SHP77 (cell line): ENCODE data around the gene TCERG1L.
"Not testable (repeated sequence)": the region's sequence is repeated elsewhere in the genome, so short reads cannot be mapped to it uniquely, and the experiment has no call there.

ENCODE experiments used
- DNase-seq, 2 experiments: peaks; one replicate each; lab custom pipeline; 2025; lab: John Stamatoyannopoulos, UW

The TCERG1L gene

DNA sequence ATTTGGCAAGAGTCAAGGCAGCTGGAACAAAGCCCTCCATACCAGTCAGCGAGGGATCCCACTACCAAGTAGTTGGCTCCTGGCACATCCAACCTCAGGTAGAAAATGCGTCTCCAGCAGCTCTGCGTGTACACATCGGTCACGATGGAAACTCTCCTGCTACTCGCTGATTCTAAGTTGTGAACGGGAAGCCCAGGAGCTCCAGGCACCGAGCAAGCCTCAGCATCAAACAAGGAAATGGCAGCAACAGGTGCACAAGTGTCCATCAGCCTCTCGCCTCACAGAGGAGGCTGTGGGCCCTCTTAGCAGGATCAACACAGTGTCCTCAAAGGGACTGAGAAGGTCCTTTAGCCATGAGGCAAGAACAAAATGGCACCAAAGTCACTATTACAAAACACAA, 127.0 kb downstream of the TCERG1L start:
- DNase-seq, result no peak

- no peak for DNase-seq
Observed at GRCh38 chr10:131183546-131184045, 127.9 kb downstream of the TCERG1L start.

GRCh38 chr10:131181456-131181855, 130.1 kb downstream of the TCERG1L start:
- no peak for DNase-seq

- DNase-seq, result no peak
Observed at GRCh38 chr10:131180740-131181415, 130.6 kb downstream of the TCERG1L start.

GRCh38 chr10:131180086-131180485, 131.4 kb downstream of the TCERG1L start:
- no peak for DNase-seq

GRCh38 chr10:131179361-131179760, 132.2 kb downstream of the TCERG1L start:
- no peak for DNase-seq

GRCh38 chr10:131178521-131179331, 132.8 kb downstream of the TCERG1L start:
- DNase-seq, result no peak

DNA sequence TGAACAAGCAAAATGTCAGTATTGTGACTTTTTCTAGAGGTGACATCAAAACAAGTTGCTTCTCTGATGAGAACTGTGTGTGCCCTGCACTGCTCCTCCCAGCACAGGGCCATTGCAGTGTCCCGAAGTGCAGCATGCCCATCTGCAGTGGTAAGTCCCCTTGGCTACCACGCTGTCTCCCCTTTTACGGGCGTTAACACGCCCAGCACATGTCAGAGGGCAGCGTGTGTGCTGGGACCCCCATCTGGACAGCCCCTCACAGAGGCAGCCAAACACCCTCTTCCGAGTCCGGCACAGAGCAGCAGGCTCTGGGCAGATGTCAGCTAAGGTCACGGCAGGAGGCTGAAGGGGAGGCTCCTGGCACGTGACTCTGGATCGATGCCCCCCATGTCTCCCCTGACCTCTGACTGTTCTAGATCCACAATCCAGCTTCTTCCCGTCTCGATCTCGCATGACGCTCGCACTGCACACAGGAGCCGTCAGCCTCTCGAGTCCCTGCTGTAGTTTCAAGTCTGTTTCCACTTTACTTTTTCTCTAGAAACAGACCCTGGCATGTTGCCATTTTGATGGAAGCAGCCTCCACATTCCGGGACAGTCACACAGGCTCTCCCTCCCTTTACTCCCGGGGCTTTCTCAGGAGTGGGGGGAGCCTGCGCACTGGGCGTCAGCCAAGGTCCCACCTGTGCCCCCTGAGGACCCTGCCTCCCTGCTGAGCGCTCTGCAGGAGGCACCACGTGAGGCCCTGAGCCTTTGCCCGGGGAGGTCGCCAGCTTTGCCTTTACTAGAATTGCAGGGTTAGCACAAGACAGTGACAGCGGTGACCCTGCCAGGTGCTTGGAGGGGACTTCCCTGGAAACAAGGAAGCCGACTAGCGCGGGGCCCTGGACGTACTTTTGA, 133.8 kb downstream of the TCERG1L start:
- DNase-seq, result no peak

GRCh38 chr10:131176907-131177306, 134.6 kb downstream of the TCERG1L start:
- DNase-seq, result no peak

- not testable (repeated sequence) for DNase-seq
Observed at GRCh38 chr10:131176324-131176723, 135.2 kb downstream of the TCERG1L start.

DNA sequence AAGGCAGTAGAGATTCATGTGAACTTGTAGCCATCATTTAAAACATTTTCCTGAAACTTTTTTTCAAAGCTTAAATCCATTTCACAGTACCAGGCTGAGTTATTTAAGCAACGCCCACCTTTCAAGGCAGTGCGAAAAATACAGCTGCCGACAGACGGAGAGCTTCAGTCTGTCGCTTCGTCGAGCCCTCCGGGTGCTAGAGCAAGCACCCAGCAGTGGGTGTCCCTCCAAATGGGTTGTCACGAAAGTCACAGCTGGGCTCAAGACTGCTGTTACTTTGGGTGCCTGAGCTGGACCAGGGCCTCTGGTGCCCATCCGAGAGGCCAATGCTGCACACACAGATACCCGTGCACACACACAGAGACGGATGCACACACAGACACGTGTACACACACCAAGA, 135.6 kb downstream of the TCERG1L start:
- no peak for DNase-seq

GRCh38 chr10:131174651-131175540, 136.6 kb downstream of the TCERG1L start:
- DNase-seq, result no peak

DNA sequence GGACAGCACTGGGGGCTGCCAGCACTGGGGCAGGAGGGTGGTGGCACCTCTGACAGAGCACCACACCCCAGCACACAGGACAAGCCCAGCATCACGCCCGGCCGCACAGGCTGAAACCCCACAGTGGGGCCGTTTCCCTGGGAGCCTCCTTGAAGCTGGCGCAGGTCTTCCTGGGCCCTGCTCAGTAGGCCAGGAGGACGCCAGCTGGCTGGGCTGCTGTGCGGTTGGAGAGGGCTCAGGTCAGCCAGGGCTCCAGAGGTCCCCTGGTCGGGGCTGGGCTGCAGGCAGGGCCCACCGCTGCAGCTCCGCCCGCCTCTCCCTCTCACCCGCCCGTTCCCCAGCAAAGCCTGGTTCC, 137.3 kb downstream of the TCERG1L start:
- no peak for DNase-seq

DNA sequence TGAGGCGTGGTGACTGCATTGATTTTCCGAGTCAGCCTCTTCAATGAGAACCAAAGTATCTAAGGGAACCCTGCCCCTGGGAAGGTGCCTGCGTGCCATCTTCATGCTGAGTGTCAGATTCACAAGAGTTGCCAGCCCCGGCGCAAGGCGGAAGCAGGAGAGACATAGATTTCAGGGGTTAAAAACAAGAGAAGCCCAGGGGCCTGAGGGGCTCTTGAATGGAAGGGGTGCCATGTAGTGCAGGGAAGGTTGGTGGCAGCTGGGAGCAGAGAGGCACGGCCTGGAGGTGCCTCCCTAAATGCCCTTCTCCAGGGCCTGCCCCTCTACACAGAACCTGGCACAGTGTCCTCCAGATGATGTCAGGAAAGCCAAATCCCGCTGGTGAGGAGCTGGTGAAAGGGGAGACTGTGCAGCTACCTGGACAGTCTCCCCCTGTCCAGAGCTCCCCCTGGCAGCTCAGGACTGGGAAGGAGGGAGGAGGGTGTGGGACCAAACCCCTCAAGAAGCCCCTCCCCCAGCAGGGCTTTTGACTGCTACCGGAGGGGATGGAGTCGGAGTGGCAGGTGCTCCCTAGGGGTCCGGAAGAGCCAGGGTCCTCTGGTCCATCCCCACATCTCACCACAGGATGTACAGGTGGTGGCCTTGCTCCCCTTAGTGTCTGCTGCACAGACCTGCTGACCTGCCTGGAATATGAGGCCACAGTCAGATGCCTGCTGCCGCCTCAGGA, 137.9 kb downstream of the TCERG1L start:
- no peak for DNase-seq

GRCh38 chr10:131172433-131172832, 139.1 kb downstream of the TCERG1L start:
- no peak for DNase-seq

DNA sequence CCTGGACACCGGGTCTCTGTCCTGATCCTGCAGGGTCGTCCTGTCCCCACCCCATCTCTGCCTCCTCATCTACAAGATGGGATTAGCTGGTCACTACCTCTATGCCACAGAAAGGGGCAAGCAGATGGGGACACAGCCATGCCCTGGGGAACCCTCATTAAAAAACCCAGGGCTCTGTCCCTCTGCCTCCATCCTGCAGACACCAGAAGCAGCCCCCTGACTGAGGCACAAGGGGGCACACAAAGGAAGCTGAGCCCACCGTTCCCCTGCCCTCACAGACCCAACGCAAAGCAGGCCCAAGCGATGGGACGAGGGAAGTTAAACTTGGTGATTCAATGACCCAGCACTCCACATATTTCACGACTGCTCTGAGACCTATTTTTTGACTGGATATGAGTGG, 142.4 kb downstream of the TCERG1L start:
- DNase-seq, result no peak

- DNase-seq, result no peak
Observed at GRCh38 chr10:131168238-131168875, 143.2 kb downstream of the TCERG1L start.

GRCh38 chr10:131167036-131167860, 144.3 kb downstream of the TCERG1L start:
- no peak for DNase-seq

- DNase-seq, result no peak
Observed at GRCh38 chr10:131166486-131166885, 145.0 kb downstream of the TCERG1L start.
